RWPE1 (cell line): ENCODE results near the gene ATL1.

Source experiments
- CTCF ChIA-PET: fragments of 350-600 bp; sonication (Branson Sonifier 250); formaldehyde crosslinking; extraction: SDS; loops from one replicate; lab custom pipeline; 2021; lab: Yijun Ruan, JAX
- POLR2A ChIA-PET: fragments of 400-600 bp; formaldehyde crosslinking; extraction: SDS; loops from one replicate; lab custom pipeline; 2020; ENCODE audit warnings: antibody characterized with exemption; ENCODE audit not compliant: low non-redundant PET; lab: Yijun Ruan, JAX
- DNase-seq: peaks from one replicate; pipeline ENCODE4 v3.0.0; 2012; ENCODE audit warnings: low spot score
- H3K27ac ChIP-seq: fragments of 450-650 bp; 2 replicates; pipeline ENCODE4 v1.5.1; 2017
- CTCF ChIP-seq: fragments of 450-650 bp; conservative IDR thresholded peaks from 2 replicates; pipeline ENCODE4 v1.5.1; 2017; ENCODE audit warnings: low read depth, mild to moderate bottlenecking

ATL1 gene

GRCh38 chr14:50562841-50563240, 2.9 kb downstream of the ATL1 start:
- POLR2A ChIA-PET = no interaction called here
- no peak for TF ChIP-seq CTCF
- CTCF ChIA-PET = no interaction called here
- no peak for DNase-seq
- H3K27ac ChIP-seq = no peak overlapping the region

- H3K27ac ChIP-seq = no peak overlapping the region
- ChIA-PET CTCF (no interaction called here), POLR2A (no interaction called here)
- no peak for DNase-seq
- no peak for TF ChIP-seq CTCF
Observed at GRCh38 chr14:50569714-50570274, 9.8 kb downstream of the ATL1 start.

- CTCF ChIA-PET = interaction anchor here (0.7 kb wide), 1 partner anchor 14 kb away, joined by 3 read pairs; the partner anchor contains the start of gene ATL1
Observed at GRCh38 chr14:50573862-50574261, 13.9 kb downstream of the ATL1 start.

GRCh38 chr14:50575769-50576168, 15.8 kb downstream of the ATL1 start:
- no peak overlapping the region for H3K27ac ChIP-seq
- no peak for DNase-seq
- ChIA-PET POLR2A (no interaction called here), CTCF (no interaction called here)
- no peak for TF ChIP-seq CTCF

More at GRCh38 chr14:50573862-50574261, 13.9 kb downstream of the ATL1 start:
- POLR2A ChIA-PET = no interaction called here
- no peak for TF ChIP-seq CTCF
- H3K27ac ChIP-seq = no peak overlapping the region
- peak; percentile 9 for DNase-seq

GRCh38 chr14:50577982-50578381, 18.0 kb downstream of the ATL1 start:
- no peak for TF ChIP-seq CTCF
- POLR2A ChIA-PET = no interaction called here
- H3K27ac ChIP-seq = no peak overlapping the region
- CTCF ChIA-PET = no interaction called here
- DNase-seq = no peak

GRCh38 chr14:50578433-50578832, 18.5 kb downstream of the ATL1 start:
- ChIA-PET CTCF (no interaction called here), POLR2A (no interaction called here)
- no peak overlapping the region for H3K27ac ChIP-seq
- no peak for DNase-seq
- TF ChIP-seq CTCF = no peak
